Ammon's horn (tissue), 1 donor: ENCODE results near the gene SCGB3A2.
"Not testable (repeated sequence)": the region's sequence is repeated elsewhere in the genome, so short reads cannot be mapped to it uniquely, and the experiment has no call there.

Experiments
- DNase-seq: peaks from one replicate; pipeline ENCODE4 v3.0.0-alpha.2; 2016; ENCODE audit warnings: low spot score

SCGB3A2 gene

DNA sequence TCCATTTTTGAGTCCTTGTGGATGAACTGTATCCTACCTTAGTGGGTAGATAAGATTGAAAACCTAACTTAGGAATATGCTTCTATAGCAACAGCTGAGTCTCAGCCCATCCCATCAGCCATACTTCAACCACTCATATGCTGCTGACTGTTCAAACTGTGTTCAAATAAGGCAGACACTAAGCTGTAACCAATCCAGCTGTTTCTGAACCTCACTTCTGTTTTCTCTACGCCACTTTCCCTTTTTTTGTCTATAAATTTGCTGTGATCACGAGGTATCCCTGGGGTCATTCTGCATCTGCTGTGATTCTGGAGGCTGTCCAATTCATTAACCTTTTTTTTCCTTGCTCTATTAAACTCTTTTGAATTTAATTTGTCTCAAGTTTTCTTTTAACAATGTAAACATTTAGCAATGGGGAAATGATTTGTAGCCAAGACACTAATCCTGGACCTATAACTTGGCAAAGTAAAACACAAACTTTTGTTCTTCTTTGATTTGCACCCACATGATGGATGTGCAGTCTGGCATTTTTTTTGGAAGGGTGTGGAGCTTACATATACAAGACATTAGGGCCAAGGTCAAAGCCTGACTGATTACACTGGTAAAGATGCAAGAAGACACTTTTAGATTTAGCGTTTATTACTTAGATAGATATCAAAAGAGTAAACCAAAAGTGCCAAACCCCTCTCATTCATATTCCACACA is 14.9 kb upstream of the SCGB3A2 start:
- DNase-seq = no peak

DNA sequence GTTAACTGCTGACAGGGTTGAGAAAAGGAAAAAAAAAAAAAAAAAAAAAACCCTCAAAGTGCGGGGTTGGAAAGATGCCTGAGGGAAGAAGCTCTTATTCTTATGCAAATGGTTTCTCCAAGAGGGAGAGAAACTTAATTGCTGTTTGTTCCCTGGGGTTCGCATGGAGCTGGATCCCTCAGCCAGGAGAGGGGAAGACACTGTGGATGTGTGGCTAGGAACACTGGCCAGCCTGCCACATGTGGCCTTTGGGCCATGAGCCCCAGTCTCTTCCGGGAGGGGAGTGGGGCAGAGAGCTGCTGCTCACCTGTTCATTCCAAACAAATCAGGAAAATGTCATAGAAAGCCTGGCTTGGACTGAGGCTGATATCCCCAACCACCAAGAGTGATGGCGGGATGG is 9.4 kb upstream of the SCGB3A2 start:
- no peak for DNase-seq

DNA sequence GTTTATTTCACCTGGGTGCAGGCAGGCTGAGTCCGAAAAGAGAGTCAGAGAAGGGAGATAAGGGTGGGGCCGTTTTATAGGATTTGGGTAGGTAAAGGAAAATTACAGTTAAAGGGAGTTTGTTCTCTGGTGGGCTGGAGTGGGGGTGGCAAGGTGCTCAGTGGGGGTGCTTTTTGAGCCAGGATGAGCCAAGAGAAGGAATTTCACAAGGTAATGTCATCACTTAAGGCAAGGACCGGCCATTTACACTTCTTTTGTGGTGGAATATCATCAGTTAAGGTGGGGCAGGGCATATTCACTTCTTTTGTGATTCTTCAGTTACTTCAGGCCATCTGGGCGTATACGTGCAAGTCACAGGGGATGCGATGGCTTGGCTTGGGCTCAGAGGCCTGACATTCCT is 8.6 kb upstream of the SCGB3A2 start:
- not testable (repeated sequence) for DNase-seq

DNA sequence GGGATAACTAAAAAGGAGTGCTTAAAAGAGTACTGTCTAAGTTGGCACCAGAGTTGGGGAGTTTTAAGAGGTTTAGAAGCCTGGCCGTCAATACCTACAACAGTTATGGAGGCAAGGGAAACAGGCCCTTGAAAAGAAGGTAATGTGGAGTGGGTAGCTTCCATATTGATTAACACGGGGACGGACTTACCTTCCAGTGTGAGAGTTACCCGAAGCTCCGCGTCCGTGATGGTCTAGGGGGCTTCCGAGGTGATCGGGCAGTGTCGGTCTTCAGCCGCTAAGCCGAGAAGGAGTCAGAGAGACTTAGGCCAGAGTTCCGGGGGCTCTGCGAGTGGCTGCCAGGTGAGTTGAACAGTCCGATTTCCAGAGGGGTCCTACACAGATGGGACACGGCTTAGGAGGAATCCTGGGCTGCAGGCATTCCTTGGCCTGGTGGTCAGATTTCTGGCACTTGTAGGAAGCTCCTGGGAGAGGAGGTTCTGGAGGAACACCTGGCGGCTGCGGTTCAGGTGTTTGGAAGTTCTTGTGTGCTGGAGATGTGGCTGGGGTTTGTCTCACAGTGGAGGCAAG is 6.4 kb upstream of the SCGB3A2 start:
- DNase-seq = not testable (repeated sequence)

DNA sequence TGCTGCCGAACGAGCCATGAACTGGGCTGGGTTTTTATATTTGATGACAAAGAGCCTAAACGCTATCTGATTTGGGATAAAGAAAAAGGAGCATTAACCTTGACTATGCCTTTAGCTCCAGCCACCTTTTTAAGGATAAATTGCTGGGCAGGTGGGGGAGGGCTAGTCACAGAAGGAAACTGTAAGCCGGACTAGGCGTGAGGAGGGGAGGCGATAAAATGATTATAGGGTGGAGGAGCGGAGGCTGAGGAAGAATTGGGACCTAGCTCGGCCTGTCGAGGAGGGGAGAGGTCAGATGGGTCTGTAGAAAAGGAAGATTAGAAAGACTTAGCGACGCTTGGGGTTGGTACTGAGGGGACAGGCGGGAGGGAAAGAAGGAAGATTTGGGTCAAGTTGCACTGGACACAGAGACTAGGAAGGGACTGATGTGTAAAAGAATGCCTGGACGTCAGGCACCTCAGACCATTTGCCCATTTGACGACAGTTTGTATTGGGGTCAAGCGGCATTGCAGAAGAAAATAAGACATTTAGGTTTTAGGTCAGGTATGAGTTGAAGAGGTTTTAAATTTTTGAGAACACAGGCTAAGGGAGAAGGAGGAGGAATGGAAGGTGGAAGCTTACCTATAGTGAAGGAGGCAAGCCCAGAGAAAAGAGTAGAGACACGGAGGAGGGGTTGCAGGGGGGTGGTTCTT is 5.6 kb upstream of the SCGB3A2 start:
- not testable (repeated sequence) for DNase-seq

DNA sequence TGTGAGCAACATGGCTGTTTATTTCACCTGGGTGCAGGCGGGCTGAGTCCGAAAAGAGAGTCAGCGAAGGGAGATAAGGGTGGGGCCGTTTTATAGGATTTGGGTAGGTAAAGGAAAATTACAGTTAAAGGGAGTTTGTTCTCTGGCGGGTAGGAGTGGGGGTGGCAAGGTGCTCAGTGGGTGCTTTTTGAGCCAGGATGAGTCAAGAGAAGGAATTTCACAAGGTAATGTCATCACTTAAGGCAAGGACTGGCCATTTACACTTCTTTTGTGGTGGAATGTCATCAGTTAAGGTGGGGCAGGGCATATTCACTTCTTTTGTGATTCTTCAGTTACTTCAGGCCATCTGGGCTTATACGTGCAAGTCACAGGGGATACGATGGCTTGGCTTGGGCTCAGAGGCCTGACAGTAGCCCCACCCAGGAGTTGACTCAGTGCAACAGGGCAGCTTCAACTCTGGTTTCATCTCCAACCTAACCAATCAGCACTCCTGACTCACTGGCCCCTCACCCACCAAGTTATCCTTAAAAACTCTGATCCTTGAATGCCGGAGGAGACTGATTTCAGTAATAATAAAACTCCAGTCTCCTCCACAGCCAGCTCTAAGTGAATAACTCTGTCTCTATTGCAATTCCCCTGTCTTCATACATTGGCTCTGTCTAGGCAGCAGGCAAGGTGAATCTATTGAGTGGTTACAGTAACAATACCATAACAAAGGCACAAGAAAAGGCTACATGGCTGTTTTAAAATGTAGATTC is 4.2 kb upstream of the SCGB3A2 start:
- DNase-seq = not testable (repeated sequence)

DNA sequence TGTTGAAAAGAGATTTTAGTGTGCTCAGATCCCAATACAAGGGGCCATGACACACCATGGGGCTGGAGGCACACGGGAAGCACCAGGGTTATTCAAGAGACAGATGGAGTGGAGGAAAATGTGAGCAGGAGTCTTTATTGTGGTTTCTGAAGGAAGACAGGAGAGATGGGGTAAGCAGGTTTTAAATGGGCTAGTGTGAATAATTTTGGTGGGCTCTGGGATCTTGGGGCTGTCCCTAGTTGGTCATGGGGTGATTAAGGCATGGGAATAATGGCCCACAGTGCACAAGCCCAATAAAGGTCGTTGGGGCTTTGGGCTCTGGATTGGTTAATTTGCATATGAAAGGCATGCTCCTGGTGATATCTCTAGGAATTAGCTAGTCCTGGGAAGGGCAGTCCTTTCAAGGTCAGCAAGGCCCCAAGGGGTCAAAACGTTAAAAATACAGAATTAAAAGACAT is 3.6 kb upstream of the SCGB3A2 start:
- no peak for DNase-seq

DNA sequence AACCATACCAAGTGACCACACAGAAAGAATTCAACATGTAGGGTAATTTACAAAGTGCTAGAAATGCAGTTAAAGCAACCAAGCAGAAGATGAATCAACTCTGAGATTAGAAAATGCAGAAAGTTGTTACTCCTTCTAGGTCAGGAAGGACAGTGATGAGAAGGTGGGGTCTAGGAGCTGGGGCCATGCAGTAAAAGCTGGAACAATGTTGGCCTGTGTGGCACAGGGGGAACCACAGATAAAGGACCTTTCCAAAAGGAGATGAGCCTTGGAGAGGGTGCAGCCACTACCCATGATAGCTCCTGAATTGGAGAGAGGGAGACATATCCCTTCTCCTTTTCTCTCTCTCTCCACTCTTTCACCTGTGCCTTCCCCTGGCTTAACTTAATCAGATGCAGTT is 2.4 kb upstream of the SCGB3A2 start:
- no peak for DNase-seq

DNA sequence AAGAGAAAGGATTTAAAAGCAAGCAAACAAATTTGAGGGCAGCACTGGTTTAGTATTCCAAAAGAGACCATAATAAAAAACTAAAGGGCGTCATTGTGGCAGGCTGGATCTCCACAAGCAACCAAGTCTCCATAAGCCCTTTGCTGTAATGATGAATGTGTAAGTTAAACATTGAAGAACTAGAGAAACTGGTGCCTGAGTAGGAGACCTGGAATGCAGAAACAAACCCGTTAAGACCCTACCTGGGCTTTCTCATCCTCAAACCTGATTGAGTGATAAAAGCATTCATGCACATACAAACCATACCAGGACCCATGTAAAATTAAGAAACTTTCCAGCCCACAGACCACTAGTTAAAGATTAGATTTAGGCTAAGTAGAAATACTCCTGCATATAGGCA is 1.9 kb upstream of the SCGB3A2 start:
- no peak for DNase-seq

DNA sequence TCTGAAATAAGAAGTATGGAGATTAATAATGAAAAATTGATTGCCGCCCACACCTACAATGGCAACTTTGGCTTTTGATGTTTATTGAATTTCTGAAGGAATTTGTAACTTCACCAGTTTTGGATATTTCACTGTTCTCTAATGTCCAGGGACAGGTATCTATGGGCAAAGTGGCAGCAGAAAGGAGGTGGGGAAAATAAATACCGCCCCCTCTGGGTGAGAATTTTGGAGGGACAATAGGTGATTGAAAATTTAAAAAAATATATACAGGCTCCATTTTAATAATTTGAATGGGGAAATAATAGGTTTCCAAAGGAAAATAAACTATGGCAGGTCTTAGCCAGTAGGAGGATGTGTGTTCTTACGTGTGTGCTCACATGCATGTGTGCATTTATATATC is 1.3 kb downstream of the SCGB3A2 start:
- DNase-seq = no peak

DNA sequence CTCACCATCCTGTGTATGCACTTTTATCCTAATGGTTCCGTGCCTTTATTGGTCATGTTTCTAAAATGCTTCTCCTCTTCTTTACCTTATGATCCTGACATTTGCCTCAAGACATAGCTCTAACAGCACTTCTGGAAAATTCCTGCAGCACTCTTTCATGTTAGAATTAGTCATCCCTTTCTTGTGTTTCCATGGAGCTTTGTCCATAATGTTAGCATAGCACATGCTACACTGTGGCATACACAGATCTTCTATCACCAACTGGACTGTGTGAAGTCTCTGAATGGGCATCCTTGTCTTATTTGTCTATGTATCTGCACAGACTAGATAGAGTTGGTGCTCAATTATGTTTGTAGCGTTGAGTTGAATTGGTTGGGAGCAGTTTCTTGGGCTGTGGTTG is 2.0 kb downstream of the SCGB3A2 start:
- no peak for DNase-seq

DNA sequence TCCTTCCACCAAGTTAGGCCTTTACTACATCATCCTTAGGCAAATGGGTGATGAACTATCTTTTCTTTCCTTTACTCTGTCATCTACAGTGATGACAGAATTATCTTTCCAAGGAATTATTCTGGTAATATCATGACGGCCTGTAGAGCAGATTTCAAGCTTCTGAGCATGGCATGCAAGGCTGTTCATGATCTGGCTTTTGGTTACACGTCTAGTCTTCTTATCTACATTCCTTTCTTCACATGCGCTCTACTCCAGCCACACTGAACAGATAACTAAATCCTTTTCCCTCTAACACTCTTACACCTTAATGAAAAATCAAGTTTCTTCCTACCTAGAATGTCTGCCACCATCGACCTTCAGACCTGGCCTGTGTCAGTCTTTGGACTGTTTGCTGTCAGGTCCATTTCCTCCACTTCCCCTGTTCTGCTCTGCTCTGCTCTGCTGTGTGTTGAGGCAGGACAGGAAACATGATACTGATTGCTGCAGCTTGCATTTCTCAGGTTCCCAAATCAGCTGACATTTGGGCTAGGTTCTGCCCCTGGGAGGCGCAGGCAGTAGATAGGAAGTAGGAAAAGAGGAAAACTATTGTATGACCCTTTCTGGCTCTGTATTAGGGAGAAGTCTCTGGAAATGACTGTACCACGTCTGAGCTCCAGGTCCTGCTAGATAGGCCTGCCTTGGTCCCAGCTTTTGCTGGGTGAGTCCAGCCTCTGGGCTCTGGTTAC is 4.2 kb downstream of the SCGB3A2 start:
- peak; percentile 43 for DNase-seq

DNA sequence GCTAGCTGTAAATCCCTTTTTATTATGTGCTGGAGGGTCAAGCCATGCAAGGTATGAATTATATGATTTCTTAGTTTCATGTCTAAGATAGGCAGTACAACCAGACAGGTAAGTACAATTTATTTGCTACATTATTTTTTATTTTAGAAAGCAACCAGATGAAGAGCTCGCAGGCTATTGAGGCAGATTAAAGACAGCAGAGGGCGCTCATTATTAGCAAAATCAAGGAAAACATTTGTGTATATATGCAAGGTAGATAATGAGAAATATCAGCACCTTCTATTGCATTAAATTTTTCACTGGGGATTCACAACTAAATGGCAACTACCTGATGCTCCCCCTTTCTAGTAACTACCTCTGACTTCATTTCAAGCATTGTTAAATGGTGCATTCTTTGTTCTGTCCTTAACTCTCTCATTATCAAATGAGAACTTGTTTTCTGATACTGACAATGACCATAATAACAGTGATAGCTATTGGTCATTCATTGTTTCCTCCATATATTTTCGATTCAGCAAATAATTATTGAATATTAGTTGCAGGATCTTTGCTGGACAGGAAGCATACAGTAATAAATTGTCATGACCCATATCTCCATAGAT is 8.6 kb downstream of the SCGB3A2 start:
- DNase-seq = peak; percentile 16

DNA sequence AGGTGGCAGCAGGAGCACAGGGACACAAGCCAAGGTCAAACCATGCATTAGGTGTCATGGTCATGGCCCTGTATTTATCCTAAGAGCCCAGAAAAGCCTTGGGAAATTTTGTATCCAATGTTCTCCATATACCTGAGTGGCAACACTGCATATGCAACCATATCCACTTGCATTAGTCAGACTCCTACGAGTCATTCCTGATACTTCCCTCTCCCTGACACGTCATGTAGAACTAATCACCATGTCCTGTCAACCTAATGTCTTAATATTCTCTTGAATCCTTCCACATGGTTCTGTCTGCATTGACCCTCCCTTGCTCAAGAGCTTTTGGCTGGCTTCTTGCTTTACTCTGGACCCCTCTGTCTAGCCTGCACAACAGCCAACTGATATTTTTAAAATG is 9.4 kb downstream of the SCGB3A2 start:
- no peak for DNase-seq

DNA sequence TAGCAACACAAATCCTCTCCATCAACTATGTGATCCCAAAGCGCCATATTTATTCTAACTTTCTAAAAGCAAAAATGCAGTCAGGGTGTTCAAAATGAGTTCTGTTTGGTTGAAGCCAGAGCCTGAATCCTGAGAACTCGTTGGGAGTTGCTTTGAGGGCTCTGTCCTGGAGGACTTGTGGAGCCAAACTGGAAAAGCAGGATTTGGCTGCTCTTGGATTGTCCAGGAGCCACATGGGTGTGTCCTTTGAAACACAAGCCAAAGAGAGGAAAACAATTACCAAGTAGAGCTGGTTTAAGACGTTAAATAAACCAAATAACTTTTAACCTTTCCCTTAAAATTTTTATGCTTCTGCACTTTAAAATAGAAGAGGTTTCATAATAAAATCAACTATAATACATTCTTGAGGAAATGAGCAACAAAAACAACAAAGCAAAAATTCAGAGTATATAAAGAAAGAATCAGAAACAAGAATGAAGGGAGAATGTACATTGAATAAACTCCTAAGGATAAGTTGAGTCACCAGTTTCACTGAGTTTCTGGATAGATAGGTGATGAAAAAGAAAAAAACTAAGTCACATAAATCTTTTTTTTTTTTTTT is 14.3 kb downstream of the SCGB3A2 start:
- no peak for DNase-seq

DNA sequence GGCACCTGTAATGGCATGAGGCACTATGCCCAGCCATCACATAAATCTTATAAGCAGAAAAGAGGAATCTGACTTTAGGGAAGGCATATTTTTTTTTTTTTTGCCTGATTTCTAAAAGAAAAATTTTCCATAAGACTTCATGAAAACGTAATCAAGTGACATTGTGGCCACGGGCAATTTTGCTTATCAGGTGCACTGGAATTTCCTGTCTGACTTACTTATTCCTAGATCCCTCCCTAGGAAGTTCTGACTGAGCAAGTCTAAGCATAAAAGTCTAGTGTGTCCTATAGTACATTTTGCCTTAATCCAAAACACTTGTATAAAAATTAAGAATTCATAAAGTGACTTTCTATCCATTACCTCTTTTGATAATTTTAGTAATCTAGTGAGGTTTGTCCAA is 15.3 kb downstream of the SCGB3A2 start:
- DNase-seq = no peak

DNA sequence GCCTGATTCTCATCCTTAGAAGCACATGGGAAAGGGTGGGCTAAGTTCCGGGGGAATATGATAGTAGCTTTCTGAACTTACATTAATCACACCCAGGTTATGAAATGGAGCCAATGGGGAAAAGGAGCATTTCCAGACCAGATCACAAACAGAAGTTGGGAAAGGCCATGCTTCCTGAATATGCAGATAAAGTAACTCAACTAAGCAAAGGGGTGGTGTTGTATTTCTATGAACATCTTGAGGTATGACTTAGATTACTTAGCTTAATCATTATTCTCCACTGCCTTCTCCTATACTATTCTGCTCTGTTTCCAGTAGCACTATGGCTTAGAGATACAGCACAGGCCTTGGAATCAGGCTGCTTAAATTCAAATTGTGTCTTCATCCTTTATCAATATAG is 17.4 kb downstream of the SCGB3A2 start:
- no peak for DNase-seq

DNA sequence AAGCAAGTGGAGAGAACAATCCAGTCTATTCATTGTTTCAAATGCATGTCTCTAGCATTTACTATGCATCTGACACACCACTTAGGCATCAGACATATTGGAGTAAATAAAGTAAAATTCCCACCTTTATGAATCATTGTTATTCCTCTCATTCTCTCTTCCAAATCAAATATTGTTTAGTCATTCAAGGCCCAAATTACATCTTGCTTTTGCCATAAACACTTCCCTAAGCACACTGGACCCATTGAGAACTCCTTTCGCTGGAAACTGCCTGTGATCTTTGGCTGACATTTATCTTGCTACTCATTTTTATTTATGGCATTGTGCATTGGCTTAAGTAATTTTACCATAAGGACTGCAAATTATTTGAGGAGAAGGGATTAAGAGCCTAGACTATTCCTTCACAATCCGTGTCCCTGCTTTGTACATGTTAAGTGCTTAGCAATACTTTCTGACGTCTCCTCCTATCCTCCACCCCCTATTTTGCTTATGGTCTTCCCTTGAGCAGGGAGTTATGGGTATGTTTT is 20.4 kb downstream of the SCGB3A2 start:
- no peak for DNase-seq

DNA sequence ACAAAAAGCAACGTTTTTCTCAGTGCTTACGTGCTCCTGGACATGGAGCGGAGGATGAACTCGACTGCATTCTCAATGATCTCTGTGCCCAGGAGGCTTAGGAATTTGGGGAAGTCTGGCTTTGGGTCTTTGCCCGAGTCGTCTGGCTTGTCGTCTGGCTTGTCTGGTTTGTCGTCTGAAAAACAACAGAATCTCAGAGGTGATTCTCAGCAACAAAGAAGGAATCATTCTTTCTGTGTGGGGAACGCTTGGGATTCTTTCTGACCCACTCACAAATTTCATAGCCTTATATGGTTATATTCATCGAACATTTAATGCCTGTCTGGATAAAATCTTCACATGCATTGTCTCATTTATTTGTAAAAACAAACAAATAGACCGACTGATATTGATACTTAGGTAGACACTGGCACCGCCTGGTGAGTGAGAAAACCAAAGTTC is 23.1 kb downstream of the SCGB3A2 start:
- DNase-seq = peak; percentile 7

DNA sequence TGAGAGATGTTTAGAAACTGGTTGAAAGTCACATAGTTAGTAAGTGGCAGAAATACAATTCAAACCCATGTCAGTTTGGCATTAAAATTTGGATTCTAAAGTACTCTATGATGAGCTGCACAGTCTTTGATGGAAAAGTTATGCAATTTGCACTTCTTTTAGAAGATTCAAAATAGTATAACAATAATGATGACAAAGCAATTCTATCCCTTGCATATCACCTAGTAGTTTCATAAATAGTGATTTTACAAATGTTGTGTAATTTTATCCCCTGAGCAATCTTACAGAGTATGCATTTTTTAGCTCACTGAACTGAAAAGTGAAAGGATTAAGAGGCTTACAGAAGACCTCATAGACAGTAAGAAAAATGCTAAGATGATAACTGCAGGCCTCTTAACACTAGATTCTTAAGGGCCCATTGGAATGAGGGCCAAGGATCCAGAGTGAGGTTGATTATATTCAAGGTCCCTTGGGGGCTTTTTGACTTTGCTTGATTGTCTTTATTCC is 24.2 kb downstream of the SCGB3A2 start:
- no peak for DNase-seq

DNA sequence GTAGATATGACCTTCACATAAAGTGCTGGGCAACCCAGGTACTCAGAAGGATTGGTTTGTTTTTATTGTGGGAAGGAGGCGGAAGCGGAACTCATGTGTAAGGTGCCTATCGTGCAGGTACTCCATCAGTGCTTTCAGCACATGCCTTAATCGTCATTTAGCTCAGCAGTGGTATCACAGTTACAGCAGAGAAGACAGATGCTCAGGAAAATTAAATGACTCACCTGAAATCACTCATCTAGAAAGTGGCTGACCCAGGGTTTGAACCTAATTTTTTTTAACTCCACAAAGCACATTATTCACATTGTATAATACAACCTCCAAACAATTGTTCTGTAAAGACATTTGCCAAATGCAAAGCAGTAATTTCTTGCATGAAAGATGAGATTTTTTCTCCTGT is 25.6 kb downstream of the SCGB3A2 start:
- no peak for DNase-seq
